COLO829 (cell line): ENCODE measurements around the gene EMX1.
"Not testable (repeated sequence)": the region's sequence is repeated elsewhere in the genome, so short reads cannot be mapped to it uniquely, and the experiment has no call there.

Source experiments
- DNase-seq: peaks from one replicate; pipeline ENCODE4 v3.0.0; 2012; ENCODE audit warnings: low spot score

Gene EMX1

DNA sequence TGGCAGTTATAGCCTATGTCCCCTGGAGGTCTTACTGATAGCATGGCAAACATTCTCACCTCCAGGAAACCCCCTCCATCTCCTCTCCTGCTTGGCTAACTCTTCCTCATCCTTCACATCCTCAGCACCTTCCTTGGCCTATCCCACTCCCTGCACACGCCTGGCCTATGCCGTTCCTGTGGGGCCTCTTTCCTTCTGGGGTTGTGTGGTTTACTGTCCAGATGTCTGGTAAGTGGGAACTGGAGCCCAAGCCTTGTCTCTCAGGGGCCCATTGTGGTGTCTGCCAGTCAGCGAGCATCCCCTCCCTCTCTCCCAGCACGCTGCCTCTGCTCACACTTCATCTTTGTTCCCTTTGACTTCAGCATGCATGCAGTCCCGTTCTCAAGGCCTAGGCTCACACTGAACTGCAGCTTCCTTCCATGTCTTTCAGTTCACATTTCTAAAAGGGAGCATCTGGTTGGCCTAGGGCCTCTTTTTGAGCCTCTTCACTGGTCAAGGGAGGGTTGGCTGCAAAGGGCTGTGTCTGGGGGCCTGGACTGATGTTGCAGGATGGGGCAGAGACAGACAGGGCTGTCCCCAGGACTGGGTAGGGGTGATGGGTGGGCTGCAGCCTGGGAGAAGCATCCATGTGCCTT lies 17.0 kb upstream of the EMX1 start:
- DNase-seq = no peak

DNA sequence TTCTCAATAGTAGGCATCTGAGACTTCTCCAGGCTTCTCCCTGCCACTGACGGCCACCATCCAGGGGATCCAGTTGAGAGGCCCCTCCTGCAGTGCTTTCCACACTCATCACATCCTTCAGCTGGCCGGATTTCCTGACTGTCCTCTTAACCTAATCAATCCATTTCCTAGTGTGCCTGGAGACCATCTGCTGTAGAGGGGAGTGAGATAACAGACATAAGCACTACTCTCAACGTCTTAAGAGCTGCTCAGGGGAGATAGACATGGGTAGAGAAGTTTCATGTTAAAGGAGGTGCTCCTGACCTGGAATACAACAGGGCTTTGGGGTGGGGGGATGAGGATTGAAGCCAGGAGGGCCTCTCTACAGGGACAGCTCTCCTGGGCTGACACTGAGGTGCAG lies 15.9 kb upstream of the EMX1 start:
- no peak for DNase-seq

DNA sequence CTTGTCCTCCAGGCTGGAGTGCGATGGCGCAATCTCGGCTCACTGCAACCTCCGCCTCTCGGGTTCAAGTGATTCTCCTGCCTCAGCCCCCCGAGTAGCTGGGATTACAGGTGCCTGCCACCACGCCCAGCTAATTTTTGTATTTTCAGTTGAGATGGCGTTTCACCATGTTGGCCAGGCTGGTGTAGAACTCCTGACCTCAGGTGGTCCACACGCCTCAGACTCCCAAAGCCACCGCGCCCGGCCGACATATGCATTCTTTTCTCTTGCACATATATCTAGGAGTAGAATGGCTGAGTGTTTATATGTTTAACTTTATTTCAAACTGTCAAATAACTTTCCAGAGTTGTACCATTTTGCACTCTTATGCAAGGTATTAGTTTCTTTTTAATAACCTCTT lies 9.9 kb upstream of the EMX1 start:
- DNase-seq = not testable (repeated sequence)

DNA sequence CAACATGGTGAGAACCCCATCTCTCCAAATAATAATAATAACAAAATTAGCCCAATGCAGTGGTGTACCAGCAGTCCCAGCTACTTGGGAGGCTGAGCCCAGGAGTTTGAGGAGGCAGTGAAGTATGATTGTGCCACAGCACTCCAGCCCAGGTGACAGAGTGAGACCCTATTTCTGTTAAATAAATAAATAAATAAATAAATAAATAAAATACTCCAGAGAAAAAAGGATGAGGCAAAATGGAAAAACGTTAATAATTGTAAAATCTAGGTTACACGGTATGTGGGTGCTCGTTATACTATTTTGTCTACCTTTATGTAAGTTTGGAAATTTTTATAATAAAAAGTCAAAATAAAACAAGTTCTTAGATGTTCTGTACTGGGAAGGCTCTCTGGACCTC lies 8.6 kb upstream of the EMX1 start:
- no peak for DNase-seq

DNA sequence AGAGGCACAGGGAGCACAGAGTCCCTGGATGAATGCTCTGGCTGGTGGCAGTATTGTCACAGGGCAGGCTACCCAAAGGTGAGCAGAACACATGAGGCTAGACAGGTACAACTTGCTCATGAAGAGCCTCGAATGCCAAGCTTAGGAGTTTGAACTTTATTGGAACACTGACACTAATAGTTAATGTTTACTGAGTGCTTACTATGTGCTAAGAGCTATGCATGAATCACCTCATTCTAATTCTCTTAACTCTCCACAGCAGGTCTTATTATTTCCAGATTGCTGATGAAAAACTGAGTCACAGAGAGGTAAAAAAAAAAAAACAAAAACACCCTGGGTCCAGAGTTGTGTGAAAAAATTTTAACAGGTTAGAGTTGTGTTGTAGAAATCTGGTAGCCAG lies 6.1 kb upstream of the EMX1 start:
- DNase-seq = no peak

DNA sequence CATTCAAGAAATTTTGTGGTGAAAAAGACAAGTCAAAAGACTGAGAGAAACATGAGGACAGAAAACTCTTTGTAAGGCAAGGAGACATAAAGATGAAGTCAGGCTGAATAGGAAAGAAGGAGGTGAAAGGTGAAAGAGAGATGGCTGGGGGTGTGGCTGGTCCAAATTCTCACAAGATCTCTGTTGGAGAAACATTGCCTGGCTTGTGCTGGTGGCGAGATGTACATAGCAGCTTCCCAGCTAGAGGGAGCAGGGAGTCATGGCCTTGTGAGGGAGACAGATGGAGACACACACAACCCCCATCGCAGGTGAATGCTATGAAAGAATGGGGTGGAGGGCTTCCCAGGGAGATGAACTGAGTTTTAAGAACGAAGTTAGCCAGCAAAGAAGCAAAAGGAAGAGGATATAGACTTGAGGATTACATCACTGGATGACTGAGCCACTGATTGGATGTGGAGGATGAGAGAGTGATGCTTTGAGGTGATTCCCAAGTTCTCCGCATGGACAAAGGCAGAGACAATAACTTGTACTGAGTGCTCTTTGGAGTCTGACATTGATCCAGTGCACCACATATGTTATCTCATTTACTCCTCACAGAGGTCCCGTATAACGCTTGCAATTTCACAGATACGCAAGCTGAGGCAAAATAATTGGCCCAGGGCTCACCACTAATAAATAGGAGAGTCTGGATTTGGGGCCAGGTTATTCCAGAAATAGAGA lies 3.7 kb upstream of the EMX1 start:
- no peak for DNase-seq

DNA sequence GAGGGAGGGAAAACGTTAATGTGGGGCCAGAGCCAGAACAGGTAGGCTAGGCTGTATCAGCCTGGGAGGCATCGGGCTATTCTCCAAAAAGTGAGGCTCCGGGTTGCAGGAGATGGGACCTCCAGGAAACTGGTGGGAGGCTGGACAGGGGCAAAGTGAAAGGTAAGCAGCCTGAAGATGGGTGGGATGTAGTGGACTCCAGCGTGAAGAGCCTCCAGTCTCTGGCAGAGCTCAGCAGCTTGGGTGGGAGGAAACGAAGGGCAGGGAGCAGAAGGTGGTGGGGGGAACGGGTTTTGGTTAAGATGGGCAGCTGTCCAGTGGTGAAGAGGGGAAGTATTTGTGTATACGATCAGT lies 3.1 kb upstream of the EMX1 start:
- DNase-seq = no peak

DNA sequence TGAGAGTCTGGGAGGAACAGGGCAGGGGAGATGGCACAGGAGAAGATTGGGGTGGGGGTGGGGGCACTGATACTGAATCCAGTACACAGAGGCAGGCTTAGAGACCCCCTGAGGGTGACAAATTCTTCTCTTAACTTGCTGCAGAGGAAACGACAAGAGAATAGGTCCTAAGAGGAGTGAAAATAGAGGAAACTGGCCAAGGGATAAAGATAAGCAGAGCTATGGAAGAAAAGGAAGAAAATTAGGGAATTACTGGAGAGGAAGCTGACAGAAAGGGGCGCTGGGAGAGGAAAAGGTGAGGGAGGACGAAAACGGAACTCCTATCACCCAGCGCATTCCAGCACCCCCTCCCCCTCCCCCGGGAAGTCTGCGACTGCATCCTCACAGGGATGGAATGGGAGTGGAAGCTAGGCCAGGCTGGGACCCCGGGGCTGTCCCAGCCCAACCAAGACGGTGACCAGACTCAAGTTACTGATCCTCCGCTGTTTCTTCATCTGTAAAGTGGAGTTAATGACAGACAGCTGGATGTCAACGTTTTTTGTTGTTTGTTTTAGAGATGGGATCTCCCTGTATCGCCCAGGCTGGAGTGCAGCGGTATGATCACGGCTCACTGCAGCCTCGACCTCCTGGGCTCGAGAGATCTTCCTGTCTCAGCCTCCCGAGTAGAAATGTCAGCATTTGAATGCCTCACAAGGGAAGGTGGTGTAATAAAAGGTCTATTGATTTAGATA lies 2.6 kb upstream of the EMX1 start:
- no peak for DNase-seq

DNA sequence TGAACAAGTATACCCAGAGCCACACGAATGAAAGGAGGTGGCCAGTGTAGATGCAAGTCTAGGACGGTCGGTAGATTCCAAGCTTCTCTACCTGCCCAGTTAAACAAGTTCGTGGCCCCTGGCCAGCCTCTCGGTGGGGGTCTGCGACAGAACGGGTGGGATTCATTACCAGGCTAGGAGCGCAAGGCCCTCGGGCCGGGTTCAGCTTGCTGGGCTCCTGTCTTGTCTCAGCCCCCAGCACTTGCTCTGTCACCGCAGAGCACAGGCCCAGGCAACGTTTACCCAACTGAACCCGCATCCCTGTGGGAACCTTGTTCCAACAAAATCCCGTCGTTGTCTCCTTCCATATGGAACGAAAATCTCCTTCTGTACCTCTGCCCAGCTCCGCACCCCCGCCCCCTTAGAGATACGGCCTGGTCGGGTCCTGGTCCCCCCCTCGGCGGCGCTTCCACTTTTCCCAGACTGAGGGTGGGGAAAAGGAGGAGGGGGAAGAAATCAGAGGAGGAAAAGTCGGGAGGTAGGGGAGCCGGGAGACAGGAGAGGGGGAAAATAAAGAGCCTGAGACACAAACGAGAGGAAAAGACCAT lies 1.9 kb upstream of the EMX1 start:
- no peak for DNase-seq

DNA sequence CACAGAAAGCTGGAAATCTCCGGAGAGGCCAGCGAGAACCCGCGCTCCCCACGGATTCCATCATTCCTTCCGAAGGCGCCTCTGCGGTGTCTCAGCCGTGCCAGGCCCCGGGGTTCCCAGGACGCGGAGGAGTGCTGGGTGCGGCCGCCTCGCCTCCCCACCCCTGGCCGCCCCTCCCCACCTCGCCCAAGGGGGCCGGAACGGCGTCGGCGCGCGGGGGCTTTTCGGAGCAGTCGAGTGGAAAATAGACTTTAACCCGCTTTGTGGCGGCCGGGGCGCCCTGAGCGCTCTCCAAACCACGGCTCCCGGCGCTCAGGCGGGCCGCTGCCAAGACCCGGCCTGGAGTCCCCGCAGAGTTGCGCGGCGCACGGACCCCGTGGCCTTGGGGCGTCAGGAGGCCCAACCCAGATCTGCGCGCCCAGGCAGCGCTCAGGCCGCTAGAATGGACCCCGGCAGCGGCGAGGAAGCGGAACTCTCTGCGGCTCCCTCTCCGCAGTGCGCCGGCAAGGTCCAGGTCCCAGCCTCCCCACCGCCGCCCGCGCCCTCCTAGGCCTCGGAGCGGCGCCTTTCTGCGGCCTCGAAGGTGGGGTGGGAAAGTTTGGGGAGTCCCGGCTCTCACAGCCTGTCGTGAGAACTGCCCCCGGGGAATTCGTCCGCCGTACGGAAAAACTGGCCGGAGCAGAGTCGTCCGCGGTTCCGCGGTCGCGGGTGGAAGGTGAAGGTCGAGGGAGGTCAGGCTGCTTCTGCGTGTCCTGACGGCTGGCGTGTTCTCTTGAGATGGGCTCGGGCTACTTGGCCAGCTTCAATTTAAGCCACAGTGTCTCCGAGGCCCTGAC lies 1.2 kb upstream of the EMX1 start:
- no peak for DNase-seq

DNA sequence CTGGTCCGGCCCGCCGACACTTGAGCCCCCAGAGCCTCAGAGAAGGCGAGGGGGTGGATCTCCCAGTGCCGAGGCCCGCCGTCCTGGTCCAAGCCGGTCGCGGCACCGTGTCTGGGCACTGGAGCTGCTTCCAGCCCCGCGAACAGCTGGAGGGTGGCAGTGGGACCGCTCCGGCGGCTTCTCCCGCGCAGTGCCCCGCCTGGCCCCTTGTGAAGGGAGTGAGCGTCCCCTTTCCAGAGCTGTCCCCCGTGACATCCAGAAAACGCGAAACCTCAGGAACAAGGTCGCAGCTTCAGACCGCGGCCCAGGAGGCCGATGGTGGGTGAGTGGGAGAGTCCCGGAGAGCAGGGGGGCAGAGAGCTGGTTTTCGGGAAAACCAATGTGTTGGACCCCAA lies 579 bp upstream of the EMX1 start:
- DNase-seq = no peak

DNA sequence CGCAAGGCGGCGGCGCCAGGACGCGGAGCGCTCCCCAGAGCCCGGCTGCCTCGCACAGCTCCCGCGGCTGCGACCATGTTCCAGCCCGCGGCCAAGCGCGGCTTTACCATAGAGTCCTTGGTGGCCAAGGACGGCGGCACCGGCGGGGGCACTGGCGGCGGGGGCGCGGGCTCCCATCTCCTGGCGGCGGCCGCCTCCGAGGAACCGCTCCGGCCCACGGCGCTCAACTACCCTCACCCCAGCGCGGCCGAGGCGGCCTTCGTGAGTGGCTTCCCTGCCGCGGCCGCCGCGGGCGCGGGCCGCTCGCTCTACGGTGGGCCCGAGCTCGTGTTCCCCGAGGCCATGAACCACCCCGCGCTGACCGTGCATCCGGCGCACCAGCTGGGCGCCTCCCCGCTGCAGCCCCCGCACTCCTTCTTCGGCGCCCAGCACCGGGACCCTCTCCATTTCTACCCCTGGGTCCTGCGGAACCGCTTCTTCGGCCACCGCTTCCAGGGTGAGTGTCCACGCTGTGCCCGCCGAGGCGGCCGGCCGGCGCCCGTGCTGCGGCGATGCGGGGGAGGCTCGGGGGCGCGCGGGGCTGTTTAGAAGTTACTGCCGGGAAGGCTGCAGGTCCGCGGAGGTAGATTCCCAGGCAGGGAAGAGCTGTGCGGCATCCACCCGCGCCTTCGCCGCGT lies 696 bp downstream of the EMX1 start:
- no peak for DNase-seq

DNA sequence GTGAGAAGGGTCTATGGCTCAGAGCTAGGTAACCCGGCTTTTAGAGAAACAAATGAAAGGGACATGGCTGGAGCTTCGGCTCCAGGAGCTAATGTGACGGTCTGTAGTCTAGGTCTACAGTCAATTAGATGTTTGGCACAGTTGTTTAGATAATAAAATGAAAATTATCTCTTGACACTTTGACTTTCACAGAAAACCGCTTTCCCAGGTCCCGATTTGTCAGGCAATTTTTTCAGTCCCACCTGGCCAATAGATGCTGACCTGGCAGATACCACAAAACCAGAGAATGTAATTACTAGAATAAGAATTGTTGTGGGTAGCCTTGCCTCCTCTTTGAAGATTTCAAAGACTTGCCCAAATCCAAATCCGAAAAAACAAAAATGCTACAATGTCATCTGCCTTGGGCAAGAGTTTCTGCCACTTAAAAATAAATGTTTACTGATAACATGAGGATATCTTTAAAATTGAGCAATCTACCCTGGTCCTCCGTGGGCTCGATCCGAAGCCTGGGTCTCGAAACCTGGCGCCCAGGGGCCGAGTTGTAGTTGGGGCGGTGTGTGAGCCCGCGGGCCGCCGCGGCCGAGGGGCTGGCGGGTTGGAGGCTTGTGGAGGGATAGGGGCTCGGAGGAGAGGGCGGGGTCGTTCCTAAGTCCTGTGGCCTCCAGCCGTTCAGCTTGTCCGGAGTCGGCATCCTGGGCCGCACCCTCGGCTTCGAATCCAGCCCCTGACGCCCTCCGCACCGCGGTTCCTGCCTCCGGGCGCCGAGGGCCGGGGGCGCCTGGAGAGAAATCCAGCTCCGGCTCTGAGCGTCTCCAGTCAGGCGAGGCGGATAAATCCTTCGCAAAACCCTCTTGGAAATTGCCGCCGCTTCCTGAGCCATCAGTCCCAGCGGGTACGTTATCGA lies 2.3 kb downstream of the EMX1 start:
- no peak for DNase-seq

DNA sequence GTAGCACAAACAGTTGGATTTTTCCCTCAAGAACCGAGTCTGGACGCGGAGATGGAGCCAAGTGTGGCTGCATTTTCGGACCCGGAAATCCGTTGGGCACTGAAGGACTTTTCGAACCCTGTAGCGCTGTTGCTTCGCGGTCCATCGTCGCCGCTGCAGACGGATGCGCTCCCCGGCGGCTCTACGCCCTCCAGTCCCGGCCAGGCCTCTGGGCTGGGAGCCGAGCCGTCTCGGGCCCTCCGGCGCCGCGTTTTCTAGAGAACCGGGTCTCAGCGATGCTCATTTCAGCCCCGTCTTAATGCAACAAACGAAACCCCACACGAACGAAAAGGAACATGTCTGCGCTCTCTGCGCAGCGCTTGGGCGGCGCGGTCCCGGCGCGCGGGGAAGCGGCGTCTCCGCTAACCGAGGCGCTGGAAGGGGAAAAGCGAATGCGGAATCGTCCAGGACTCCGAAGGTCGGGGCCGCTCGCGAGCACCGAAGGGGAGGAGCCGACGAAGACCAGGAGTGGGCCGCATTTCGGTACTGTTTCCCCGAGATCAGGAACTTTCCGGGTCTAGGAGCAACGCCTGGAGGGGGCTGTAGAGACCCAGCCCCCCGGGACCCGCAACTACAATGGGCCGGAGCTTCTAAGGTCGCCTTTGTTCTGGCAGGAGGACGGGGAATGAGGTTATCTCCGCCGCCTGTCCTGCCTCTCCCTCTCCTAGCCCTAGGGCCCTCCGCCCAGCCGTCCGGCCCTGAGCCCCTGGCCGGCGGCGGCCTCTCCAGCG lies 3.2 kb downstream of the EMX1 start:
- no peak for DNase-seq

DNA sequence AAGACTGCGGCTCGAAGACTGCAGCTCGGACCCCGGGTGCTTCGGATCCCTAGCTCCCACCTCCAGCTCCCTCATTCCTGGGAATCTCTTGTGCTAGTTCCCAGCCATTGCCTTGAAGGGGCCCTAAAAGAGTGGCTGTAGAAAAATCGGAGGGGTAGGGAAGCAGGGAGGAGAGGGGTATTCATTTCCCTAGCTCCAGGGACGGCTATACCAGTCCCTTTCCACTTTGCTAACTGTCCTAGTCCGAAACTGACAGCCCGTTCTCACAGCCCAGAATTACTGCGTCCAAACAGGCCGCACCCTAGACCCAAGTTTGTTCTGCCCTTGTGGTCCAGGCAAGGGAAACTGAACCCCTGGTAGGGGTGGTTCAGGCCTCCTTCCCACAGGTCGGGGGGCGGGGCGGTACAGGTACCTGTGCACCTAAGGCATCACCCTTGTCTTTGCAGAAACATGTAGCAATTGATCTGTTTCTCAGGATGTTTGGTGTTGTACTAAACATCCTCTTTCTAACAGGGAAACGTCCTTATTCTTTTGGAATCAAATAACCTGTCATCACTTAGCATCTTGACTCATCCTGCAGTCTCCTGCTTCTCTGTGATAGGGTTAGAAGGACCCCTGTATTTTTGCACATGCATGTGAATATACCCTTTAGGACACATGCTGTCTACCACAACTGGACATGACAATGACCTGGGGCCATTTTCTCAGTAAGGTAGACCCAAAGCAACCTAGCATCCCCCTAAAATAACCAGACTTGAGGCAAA lies 4.0 kb downstream of the EMX1 start:
- no peak for DNase-seq

DNA sequence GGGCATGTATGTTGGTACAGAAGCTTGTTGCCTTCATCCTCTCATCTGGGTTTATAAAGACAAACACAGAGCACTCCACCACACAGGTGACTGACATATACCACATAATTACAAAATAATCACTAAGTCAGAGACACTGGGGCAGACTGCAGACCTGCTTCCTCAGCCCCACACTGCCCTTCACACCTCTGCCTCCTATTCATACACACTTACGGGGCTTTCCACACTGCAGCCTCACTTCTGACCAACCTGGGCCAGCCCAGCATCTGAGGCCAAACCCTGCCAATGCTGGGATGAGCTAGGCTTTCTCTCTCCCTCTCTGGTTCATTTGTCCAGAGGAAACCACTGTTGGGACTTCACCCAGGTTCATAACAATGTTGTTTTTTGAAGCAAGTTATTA lies 4.5 kb downstream of the EMX1 start:
- DNase-seq = no peak

DNA sequence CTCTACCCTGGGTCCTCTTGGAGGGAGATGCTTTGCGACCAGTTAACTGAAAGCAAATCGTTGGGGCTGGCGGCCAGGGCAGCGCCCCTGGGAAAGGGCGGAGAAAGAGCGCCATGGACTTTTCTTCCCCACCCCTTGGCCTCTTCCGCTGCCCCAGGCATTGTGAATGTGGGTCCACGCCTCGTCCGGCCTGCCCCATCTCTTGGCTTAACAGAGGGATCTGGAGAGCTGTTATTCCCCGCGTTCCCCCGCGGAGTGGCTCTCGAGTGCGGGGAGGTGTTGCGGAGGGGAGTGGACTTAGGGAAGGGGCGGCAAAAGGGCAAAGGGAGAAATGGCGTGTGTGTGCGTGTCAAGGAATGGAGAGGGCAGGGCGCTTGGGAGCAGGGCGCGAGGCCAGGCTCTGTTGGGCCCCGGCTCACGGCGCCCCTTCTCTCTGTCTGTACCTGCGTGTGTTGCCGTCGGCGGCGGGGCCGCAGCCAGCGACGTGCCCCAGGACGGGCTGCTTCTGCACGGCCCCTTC lies 6.6 kb downstream of the EMX1 start:
- no peak for DNase-seq

DNA sequence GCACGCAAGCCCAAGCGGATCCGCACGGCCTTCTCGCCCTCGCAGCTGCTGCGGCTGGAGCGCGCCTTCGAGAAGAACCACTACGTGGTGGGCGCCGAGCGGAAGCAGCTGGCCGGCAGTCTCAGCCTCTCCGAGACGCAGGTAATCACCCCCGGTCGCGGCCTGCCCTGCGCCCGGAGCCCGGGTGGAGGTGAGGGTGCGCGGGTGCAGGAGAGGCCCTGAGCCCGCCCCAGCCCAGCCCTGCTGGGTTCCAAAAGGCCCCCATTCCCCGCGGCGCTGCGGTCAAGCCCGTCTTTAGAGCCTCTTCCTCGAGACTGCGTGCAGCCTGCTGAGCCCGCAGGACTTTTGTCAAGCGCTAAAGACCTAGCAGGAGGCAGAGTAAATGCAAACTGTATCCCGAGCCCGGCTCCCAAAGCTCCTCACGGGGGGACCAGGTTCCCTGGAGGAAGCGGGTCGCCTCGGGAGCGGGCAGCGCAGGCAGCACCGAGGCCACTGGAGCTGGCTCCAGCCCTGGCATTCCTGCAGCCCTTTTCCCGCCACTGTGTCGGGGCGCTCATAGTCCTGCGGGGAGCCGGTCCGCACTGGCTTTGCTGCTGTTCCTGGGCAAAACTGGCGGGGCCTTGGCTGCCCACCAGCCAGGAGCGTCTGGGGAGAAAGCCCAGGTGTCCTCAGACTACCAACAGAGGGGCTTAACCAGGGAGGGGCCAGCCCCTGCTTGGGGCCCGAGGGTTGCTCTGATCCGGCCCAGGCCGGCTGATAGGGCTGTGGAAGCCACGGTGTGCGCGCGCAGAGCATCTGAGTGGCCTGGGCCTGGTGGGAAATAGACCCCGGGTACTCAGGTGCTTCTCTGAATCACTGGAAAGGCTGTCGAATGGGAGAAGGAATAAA lies 7.3 kb downstream of the EMX1 start:
- no peak for DNase-seq
